ENCODE results near the gene ADAMTS9. TPM values are rescaled to one million over a fixed set of nuclear protein-coding genes. Genes with fewer than 3 reads are reported as not detected.

Gene ADAMTS9
- total RNA-seq, 2 donors from 2014 or later, result 30.0 to 31.0 TPM

GRCh38 chr3:64575211-64575844 is 112.5 kb downstream of the ADAMTS9 start:
- intact Hi-C loops (cut with DNase I), result no loop called here
- WGBS, result 86% methylated on average over 2 of the region's 2 CpGs
- TF ChIP-seq POLR2AphosphoS5 (IDR thresholded peaks at IDR 0.05) (no peak), CTCF (IDR thresholded peaks at IDR 0.05) (peak in 3 of 4 experiments; percentile 21 to 26 (median 25)), POLR2A (IDR thresholded peaks at IDR 0.05) (no peak)

GRCh38 chr3:64574194-64574593 is 113.6 kb downstream of the ADAMTS9 start:
- Histone ChIP-seq H3K27me3 (replicated peaks; ENCODE audit: insufficient read depth) (no peaks in the 10 kb centered on the region), H3K36me3 (no peaks in the 10 kb centered on the region), H3K4me3 (no peak overlapping the region), H3K4me1 (replicated peaks) (peaks cover 6% of the 10 kb centered on the region), H3K9me3 (no peaks in the 10 kb centered on the region), H3K27ac (no peak overlapping the region)
- 100% methylated on average over 2 of the region's 2 CpGs for WGBS
- TF ChIP-seq POLR2A (IDR thresholded peaks at IDR 0.05), result no peak
- TF ChIP-seq CTCF (IDR thresholded peaks at IDR 0.05), result no peak
- no peak for TF ChIP-seq POLR2AphosphoS5 (IDR thresholded peaks at IDR 0.05)
- DNase-seq (ENCODE audit: low spot score), result no peak
- intact Hi-C loops (cut with DNase I), result no loop called here

More at GRCh38 chr3:64575211-64575844, 112.5 kb downstream of the ADAMTS9 start:
- no peak overlapping the region for H3K27ac ChIP-seq
- DNase-seq (ENCODE audit: low spot score), result no peak
- no peaks in the 10 kb centered on the region for H3K36me3 ChIP-seq
- no peaks in the 10 kb centered on the region for H3K27me3 ChIP-seq (replicated peaks; ENCODE audit: insufficient read depth)
- H3K4me1 ChIP-seq (replicated peaks), result peaks cover 6% of the 10 kb centered on the region
- no peaks in the 10 kb centered on the region for H3K9me3 ChIP-seq
- no peak overlapping the region for H3K4me3 ChIP-seq

GRCh38 chr3:64571982-64572381 is 115.8 kb downstream of the ADAMTS9 start:
- no peak overlapping the region for H3K4me3 ChIP-seq
- TF ChIP-seq POLR2AphosphoS5 (IDR thresholded peaks at IDR 0.05) (no peak), POLR2A (IDR thresholded peaks at IDR 0.05) (no peak), CTCF (IDR thresholded peaks at IDR 0.05) (no peak)
- no peaks in the 10 kb centered on the region for H3K9me3 ChIP-seq
- no peak for DNase-seq (ENCODE audit: low spot score)
- H3K4me1 ChIP-seq (replicated peaks), result no peaks in the 10 kb centered on the region
- no peaks in the 10 kb centered on the region for H3K36me3 ChIP-seq
- WGBS, result 86% methylated on average over 1 of the region's 1 CpG
- H3K27ac ChIP-seq, result no peak overlapping the region
- H3K27me3 ChIP-seq (replicated peaks; ENCODE audit: insufficient read depth), result no peaks in the 10 kb centered on the region
- intact Hi-C loops (cut with DNase I), result no loop called here

- Histone ChIP-seq H3K27me3 (replicated peaks; ENCODE audit: insufficient read depth) (no peaks in the 10 kb centered on the region), H3K27ac (no peak overlapping the region), H3K36me3 (no peaks in the 10 kb centered on the region), H3K4me1 (replicated peaks) (no peaks in the 10 kb centered on the region), H3K4me3 (no peak overlapping the region), H3K9me3 (no peaks in the 10 kb centered on the region)
- no peak for DNase-seq (ENCODE audit: low spot score)
- TF ChIP-seq POLR2A (IDR thresholded peaks at IDR 0.05), result no peak
- no peak for TF ChIP-seq POLR2AphosphoS5 (IDR thresholded peaks at IDR 0.05)
- no peak for TF ChIP-seq CTCF (IDR thresholded peaks at IDR 0.05)
- 72% methylated on average over 5 of the region's 5 CpGs for WGBS
- intact Hi-C loops (cut with DNase I), result no loop called here
Measured at GRCh38 chr3:64568895-64569517, 118.8 kb downstream of the ADAMTS9 start.

- Histone ChIP-seq H3K4me1 (replicated peaks) (no peaks in the 10 kb centered on the region), H3K4me3 (no peak overlapping the region), H3K36me3 (no peaks in the 10 kb centered on the region), H3K9me3 (no peaks in the 10 kb centered on the region), H3K27ac (no peak overlapping the region), H3K27me3 (replicated peaks; ENCODE audit: insufficient read depth) (no peaks in the 10 kb centered on the region)
- intact Hi-C loops (cut with DNase I), result no loop called here
- DNase-seq (ENCODE audit: low spot score), result no peak
- no peak for TF ChIP-seq POLR2A (IDR thresholded peaks at IDR 0.05)
- 88% methylated on average over 3 of the region's 3 CpGs for WGBS
Measured at GRCh38 chr3:64566859-64567258, 120.9 kb downstream of the ADAMTS9 start.

All from prostate gland (tissue), 2 donors.